Mesenteric fat pad (tissue), 1 donor: ENCODE data around the gene SHISA8. TPM values are rescaled to one million over a fixed set of nuclear protein-coding genes. Genes with fewer than 3 reads are reported as not detected.

ENCODE experiments used
- DNase-seq: peaks from one replicate; pipeline ENCODE4 v3.0.0-alpha.2; 2020; ENCODE audit warnings: low spot score
- total RNA-seq: library from RNA; stranded (reverse); fragmentation: NEBNext Ultra II Directional; extraction: Animal tissue kit (Norgen Biotek cat#: 25700); gene quantifications from one replicate; pipeline ENCODE4 v1.2.1, GENCODE V29; 2021
- donor health status: DM: yes; HTN: yes; CAD: no.

SHISA8 gene
- total RNA-seq, 1 donor from 2014 or later: not detected

DNA sequence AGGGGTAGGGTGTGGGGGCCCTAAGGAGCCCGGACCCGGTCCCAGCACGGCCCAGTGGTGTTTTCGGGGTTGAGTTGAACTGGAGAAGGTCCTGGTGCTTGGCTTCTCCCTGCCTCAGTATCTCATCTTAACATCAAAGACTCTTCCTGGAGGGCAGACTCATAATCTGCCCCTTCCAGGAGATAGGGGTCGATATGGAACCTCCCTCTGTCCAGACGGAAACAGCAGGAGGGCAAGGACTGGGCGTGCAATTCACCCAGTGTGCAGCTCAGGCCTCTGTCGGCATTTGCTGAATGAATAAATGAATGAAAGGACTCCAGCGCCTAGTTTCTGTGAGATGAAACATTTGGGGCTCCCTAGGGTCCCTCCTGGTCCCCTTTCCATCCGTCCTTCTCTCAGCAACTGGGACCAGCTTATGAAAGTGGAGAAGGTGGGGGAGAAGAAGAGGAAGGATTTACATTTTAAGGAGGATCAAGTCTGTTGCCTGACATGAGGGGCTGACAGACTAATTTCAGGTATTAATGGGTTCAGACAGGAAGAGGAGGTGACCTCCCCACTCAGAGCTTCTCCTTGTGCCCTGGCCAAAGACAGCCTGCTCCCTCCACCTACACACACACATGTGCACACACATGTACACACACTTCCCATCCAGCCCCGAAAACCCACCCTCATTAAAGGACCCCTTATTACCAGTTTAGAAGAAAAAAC is 1.1 kb upstream of the SHISA8 start:
- DNase-seq: no peak

DNA sequence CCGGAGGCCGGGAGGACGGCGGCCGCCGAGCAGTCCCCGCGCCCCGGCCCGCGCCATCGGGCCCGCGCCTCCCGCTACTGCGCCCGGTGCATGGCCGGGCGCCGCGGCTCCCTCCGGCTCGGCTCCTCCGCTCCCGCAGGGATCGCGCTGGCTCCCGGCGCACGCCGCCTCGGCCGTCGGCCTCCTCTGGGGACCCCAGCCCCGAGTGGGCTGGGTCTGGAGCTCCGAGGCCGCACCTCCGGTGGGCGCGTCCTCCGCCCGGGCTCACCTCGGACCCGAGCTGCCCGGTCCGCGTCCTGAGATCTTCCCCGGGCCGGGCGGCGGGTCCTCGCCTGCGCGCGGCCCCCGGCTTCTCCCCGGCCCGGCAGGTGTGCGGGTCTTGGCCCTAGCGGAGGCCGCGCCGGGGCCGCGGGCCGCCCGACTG is 251 bp downstream of the SHISA8 start:
- DNase-seq: no peak

- no peak for DNase-seq
Observed at GRCh38 chr22:41913842-41914534, 886 bp downstream of the SHISA8 start.

DNA sequence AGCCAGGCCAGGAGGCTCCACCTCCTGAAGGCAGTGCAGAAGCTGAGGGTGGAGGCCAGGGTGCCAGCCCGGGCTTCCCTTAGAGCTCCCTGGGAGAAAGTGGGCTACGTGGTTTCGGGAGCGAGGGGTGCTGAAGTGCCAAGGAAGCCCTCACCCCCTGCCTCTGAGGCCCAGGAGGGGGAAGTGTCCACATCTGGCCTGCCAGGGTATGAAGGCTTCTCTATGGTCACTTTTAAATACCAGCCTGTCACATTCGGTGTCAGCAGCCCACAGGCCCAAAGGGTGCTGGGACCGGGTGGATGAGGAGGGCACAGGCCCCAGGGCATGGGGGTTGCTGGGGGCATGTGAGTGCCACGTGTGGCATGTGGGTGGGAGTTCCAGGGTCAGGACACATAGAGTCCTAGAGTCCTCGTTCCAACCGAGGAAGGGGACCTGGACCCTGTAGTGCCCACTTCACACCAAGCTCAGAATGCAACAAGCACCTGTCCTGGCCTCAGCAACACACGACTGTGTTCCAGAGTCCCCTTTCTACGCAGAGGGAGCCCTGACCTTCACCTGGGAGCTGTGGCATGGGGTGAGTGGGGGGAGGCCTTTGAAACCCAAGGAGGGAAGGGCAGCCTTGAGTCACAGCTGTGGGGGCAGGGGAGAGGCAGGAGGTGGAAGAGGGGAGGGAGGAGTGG is 1.7 kb downstream of the SHISA8 start:
- DNase-seq: no peak

GRCh38 chr22:41912338-41913039 is 2.4 kb downstream of the SHISA8 start:
- DNase-seq: no peak

- DNase-seq: no peak
Observed at GRCh38 chr22:41911001-41911611, 3.8 kb downstream of the SHISA8 start.

GRCh38 chr22:41910050-41911000 is 4.5 kb downstream of the SHISA8 start:
- DNase-seq: no peak

DNA sequence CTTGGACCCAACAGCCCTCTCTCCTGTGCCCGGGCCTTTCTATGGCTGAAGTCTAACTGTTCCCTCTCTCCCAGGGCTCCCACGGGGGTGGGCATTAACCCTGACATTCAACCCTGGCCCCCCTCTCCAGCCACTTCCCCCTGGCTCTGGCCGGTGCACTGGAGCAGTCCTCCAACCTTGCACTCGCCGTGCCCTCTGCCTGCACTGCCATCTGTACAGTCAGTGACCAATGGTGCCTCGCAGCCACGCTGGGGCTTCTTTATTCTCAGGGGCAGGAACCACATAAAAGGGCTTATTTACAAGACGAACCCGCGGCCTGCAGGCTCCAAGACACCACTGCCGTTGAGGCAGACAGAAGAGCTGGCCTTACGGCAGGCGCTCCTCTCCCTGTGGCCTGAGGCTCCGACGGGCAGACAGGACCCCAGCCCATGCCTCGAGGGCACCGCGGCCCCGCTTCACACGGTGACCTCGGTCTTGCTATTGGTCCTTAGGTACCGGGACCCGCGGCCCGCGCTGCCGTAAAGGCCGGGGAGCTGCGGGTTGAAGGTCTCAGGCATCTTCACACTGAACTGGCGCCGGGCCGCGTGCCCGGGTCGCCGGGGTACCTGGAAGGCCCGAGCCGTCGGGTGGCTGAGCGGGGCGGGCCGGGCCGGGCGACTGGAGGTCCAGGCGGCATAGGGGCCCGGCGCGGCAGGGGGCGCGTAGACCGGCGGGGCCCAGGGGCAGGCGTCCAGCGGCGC is 5.4 kb downstream of the SHISA8 start:
- no peak for DNase-seq

GRCh38 chr22:41908411-41909309 is 6.2 kb downstream of the SHISA8 start:
- no peak for DNase-seq

GRCh38 chr22:41907436-41908401 is 7.2 kb downstream of the SHISA8 start:
- no peak for DNase-seq

DNA sequence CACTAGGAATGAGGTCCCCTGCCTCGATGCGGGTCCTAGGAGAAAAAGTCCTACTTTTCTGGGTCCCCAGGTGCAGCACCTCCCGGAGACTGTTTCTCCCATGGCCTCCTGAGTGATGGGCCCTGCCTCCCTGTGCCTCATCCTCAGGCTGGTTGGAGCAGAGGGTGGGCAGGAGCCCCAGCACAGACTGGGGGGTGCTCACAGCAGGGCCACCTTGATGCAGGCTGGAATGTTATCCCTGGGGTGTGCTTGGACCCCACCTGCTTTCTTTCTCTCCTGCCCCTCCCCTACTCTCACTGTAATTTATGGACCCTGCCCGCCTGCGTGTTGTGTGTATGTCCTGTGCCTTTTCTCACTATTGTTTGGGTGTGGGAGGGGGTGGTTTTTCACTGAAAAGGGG is 8.1 kb downstream of the SHISA8 start:
- no peak for DNase-seq

DNA sequence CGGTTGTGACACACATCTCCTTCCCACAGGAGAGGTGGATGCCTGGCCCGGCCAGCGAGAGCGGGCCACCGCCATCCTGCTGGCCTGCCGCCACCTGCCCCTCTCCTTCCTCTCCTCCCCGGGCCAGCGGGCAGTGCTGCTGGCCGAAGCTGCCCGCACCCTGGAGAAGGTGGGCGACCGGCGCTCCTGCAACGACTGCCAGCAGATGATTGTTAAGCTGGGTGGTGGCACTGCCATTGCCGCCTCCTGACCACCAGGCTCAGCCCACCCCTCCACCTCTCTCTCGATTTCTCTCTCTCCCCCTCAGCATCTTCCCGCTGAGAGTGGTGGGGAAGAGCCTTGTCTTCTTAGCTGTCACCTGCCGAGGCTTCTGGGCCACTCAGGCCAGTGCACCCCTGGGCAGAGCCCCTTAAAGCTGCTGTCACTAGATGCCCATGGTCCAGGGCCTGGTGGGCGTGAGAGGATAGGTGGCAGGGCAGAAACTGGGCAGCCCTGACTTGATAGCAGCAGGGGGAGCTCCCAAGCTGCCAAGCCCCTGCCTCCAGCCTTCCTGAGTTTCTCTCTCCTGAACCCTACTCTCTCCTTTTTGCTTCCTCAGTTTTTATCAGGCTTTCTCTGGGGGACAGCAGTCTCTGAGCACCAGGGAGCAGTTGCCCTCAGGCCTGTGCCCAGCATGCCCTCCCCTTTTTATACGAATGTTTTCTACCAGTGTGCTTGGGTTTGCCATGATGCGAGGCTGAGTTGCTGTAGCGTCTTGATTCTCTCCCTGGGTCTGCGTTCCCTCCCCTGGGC is 9.3 kb downstream of the SHISA8 start:
- no peak for DNase-seq

- no peak for DNase-seq
Observed at GRCh38 chr22:41904450-41905410, 10.1 kb downstream of the SHISA8 start.

- DNase-seq: peak; percentile 82
Observed at GRCh38 chr22:41902932-41903421, 11.9 kb downstream of the SHISA8 start.

GRCh38 chr22:41902016-41902415 is 12.9 kb downstream of the SHISA8 start:
- DNase-seq: no peak
